ENCODE results near the gene S1PR4.

DNA sequence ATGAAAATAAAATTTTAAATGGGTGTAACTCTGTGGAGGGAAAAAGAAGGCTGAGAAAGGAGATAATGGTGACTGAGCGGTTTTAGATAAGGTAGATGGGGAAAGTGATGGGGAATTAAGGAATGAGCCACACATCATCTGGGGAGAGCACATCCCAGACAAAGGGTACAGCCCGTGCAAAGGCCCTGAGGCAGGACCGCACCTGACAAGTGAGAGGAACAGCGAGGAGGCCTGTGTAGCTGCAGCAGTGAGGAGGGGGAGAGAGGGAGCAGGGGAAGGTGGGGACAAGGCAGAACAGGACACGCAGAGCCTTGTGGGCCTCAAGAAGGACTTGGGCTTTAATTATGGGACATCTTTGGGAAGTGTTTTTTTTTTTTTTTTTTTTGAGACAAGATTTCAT, 44.1 kb downstream of the S1PR4 start:
- TF ChIP-seq, protein P1, sequence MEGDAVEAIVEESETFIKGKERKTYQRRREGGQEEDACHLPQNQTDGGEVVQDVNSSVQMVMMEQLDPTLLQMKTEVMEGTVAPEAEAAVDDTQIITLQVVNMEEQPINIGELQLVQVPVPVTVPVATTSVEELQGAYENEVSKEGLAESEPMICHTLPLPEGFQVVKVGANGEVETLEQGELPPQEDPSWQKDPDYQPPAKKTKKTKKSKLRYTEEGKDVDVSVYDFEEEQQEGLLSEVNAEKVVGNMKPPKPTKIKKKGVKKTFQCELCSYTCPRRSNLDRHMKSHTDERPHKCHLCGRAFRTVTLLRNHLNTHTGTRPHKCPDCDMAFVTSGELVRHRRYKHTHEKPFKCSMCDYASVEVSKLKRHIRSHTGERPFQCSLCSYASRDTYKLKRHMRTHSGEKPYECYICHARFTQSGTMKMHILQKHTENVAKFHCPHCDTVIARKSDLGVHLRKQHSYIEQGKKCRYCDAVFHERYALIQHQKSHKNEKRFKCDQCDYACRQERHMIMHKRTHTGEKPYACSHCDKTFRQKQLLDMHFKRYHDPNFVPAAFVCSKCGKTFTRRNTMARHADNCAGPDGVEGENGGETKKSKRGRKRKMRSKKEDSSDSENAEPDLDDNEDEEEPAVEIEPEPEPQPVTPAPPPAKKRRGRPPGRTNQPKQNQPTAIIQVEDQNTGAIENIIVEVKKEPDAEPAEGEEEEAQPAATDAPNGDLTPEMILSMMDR (conservative IDR thresholded peaks at IDR 0.05; ENCODE audit: low read depth in 2 of 2): no peak
- TF ChIP-seq EZH2phosphoT487 (IDR thresholded peaks at IDR 0.05; ENCODE audit: unreplicated experiment) (no peak), ZNF331 (CRISPR knock-in tag; IDR thresholded peaks at IDR 0.05; ENCODE audit: low read depth) (no peak), POLR2AphosphoS5 (IDR thresholded peaks at IDR 0.05; ENCODE audit: low read depth) (no peak), EZH2 (IDR thresholded peaks at IDR 0.05; ENCODE audit: low read depth, unreplicated experiment) (no peak), STAT1 (IDR thresholded peaks at IDR 0.05; ENCODE audit: unreplicated experiment) (no peak), ZNF114 (CRISPR knock-in tag; IDR thresholded peaks at IDR 0.05) (no peak), CREB1 (CRISPR knock-in tag; IDR thresholded peaks at IDR 0.05; ENCODE audit: low read depth) (no peak), JUNB (IDR thresholded peaks at IDR 0.05; ENCODE audit: unreplicated experiment) (no peak)
- TF ChIP-seq, protein P2, sequence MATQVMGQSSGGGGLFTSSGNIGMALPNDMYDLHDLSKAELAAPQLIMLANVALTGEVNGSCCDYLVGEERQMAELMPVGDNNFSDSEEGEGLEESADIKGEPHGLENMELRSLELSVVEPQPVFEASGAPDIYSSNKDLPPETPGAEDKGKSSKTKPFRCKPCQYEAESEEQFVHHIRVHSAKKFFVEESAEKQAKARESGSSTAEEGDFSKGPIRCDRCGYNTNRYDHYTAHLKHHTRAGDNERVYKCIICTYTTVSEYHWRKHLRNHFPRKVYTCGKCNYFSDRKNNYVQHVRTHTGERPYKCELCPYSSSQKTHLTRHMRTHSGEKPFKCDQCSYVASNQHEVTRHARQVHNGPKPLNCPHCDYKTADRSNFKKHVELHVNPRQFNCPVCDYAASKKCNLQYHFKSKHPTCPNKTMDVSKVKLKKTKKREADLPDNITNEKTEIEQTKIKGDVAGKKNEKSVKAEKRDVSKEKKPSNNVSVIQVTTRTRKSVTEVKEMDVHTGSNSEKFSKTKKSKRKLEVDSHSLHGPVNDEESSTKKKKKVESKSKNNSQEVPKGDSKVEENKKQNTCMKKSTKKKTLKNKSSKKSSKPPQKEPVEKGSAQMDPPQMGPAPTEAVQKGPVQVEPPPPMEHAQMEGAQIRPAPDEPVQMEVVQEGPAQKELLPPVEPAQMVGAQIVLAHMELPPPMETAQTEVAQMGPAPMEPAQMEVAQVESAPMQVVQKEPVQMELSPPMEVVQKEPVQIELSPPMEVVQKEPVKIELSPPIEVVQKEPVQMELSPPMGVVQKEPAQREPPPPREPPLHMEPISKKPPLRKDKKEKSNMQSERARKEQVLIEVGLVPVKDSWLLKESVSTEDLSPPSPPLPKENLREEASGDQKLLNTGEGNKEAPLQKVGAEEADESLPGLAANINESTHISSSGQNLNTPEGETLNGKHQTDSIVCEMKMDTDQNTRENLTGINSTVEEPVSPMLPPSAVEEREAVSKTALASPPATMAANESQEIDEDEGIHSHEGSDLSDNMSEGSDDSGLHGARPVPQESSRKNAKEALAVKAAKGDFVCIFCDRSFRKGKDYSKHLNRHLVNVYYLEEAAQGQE (IDR thresholded peaks at IDR 0.05; ENCODE audit: unreplicated experiment): no peak
- TF ChIP-seq, protein P3, sequence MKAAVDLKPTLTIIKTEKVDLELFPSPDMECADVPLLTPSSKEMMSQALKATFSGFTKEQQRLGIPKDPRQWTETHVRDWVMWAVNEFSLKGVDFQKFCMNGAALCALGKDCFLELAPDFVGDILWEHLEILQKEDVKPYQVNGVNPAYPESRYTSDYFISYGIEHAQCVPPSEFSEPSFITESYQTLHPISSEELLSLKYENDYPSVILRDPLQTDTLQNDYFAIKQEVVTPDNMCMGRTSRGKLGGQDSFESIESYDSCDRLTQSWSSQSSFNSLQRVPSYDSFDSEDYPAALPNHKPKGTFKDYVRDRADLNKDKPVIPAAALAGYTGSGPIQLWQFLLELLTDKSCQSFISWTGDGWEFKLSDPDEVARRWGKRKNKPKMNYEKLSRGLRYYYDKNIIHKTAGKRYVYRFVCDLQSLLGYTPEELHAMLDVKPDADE (IDR thresholded peaks at IDR 0.05): no peak

Data from GM23338 (cell line).